Osteocyte (in vitro differentiated cells): ENCODE results near the gene RAD51. TPM values are rescaled to one million over a fixed set of nuclear protein-coding genes. Genes with fewer than 3 reads are reported as not detected.

ENCODE experiments used
- DNase-seq: peaks from one replicate; pipeline ENCODE4 v3.0.0; 2021; ENCODE audit warnings: mixed read lengths; ENCODE audit not compliant: unreplicated experiment; ENCODE audit errors: extremely low spot score
- H3K27ac Mint-ChIP-seq: one replicate; pipeline ENCODE4 v1.8.0; 2021; ENCODE audit warnings: mild to moderate bottlenecking, mixed read lengths; ENCODE audit not compliant: unreplicated experiment
- H3K27me3 Mint-ChIP-seq: one replicate; pipeline ENCODE4 v1.8.0; 2021; ENCODE audit warnings: mixed read lengths; ENCODE audit not compliant: unreplicated experiment
- H3K36me3 Mint-ChIP-seq: one replicate; pipeline ENCODE4 v1.8.0; 2021; ENCODE audit warnings: mixed read lengths; ENCODE audit not compliant: unreplicated experiment
- H3K4me1 Mint-ChIP-seq: one replicate; pipeline ENCODE4 v1.8.0; 2021; ENCODE audit warnings: mixed read lengths; ENCODE audit not compliant: unreplicated experiment
- H3K4me3 Mint-ChIP-seq: one replicate; pipeline ENCODE4 v1.8.0; 2021; ENCODE audit warnings: mild to moderate bottlenecking, moderate library complexity, mixed read lengths; ENCODE audit not compliant: unreplicated experiment
- H3K9me3 Mint-ChIP-seq: one replicate; pipeline ENCODE4 v1.8.0; 2021; ENCODE audit warnings: mixed read lengths; ENCODE audit not compliant: unreplicated experiment
- total RNA-seq: library from RNA; stranded (reverse); gene quantifications from 2 replicates; pipeline ENCODE4 v1.2.1, GENCODE V29; 2021
- TF ChIP-seq, protein P1 (sequence below): fragments of 200-600 bp; sonication (generic); IDR thresholded peaks from 2 replicates; pipeline ENCODE4 v1.5.0; 2021; ENCODE audit warnings: antibody characterized with exemption, mild to moderate bottlenecking, moderate library complexity

Gene RAD51
- total RNA-seq, 1 donor from 2014 or later: 8.6 TPM

DNA sequence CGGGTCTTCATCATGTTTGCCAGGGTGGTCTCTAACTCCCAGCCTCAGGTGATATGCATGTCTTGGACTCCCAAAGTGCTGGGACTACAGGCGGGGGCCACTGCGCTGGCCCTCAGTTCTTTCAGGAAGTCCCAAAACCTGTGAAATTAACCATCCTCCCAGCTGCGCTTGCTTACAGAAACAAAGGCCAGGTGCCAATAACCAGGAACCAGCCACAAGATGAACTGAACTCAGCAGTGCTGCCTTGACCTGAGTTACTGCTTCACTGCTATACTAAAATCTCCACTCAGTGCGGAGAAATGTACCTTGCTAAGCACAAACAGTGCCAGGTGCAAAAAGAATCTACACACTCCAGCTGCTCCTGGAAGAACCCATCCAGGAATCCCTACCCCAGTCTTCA is 65.0 kb downstream of the RAD51 start:
- H3K4me3 Mint-ChIP-seq: no peak overlapping the region
- TF ChIP-seq, protein P1, sequence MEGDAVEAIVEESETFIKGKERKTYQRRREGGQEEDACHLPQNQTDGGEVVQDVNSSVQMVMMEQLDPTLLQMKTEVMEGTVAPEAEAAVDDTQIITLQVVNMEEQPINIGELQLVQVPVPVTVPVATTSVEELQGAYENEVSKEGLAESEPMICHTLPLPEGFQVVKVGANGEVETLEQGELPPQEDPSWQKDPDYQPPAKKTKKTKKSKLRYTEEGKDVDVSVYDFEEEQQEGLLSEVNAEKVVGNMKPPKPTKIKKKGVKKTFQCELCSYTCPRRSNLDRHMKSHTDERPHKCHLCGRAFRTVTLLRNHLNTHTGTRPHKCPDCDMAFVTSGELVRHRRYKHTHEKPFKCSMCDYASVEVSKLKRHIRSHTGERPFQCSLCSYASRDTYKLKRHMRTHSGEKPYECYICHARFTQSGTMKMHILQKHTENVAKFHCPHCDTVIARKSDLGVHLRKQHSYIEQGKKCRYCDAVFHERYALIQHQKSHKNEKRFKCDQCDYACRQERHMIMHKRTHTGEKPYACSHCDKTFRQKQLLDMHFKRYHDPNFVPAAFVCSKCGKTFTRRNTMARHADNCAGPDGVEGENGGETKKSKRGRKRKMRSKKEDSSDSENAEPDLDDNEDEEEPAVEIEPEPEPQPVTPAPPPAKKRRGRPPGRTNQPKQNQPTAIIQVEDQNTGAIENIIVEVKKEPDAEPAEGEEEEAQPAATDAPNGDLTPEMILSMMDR: no peak

DNA sequence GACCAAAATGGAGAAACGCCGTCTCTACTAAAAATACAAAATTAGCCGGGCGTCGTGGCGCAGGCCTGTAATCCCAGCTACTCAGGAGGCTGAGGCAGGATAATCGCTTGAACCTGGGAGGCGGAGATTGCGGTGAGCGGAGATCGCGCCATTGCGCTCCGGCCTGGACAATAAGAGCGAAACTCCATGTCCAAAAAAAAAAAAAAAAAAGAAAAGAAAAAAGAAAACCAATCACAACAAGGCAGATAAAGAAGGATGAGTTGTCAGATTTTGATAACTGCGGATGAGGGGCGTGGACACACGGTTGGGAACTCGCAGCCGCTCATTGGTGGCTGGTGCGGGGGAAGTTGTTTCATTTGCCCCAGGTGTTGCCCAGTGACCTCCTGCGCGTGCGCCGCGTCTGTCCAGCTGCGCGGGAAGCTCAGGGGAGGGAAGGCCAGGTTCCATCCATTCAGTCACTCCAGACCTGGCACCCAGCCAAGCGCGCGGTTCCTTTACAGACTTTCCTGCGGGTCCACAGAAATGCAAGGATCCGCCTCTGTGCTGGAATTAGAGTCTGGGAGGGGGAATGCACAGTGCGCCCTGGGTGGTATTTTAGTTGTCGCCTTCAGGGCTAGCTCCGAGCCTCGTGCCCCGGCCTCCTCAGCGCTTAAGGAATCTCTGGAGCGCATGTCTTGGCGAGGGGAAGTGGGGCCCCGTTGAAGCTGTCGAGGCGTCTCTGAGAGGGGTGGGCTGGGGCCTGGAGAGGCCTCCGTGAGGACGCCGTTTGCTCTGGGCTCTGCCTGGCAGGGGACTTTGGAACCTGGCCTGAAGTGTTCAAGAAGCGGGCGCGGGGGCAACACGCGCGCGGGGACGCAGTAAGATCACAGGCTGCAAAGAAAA is 68.2 kb downstream of the RAD51 start:
- no peak for DNase-seq
- TF ChIP-seq, protein P1: no peak
- Mint-ChIP-seq H3K36me3 (no peaks in the 10 kb centered on the region), H3K27ac (peak overlapping the region; percentile 44), H3K4me1 (peaks cover 34% of the 10 kb centered on the region), H3K4me3 (peak overlapping the region; percentile 79), H3K9me3 (no peaks in the 10 kb centered on the region), H3K27me3 (peaks cover 4% of the 10 kb centered on the region)

More for the DNA sequence above, 65.0 kb downstream of the RAD51 start:
- H3K9me3 Mint-ChIP-seq: no peaks in the 10 kb centered on the region
- peaks cover 4% of the 10 kb centered on the region for H3K27me3 Mint-ChIP-seq
- DNase-seq: no peak
- H3K27ac Mint-ChIP-seq: no peak overlapping the region
- H3K36me3 Mint-ChIP-seq: no peaks in the 10 kb centered on the region
- peaks cover 25% of the 10 kb centered on the region for H3K4me1 Mint-ChIP-seq

DNA sequence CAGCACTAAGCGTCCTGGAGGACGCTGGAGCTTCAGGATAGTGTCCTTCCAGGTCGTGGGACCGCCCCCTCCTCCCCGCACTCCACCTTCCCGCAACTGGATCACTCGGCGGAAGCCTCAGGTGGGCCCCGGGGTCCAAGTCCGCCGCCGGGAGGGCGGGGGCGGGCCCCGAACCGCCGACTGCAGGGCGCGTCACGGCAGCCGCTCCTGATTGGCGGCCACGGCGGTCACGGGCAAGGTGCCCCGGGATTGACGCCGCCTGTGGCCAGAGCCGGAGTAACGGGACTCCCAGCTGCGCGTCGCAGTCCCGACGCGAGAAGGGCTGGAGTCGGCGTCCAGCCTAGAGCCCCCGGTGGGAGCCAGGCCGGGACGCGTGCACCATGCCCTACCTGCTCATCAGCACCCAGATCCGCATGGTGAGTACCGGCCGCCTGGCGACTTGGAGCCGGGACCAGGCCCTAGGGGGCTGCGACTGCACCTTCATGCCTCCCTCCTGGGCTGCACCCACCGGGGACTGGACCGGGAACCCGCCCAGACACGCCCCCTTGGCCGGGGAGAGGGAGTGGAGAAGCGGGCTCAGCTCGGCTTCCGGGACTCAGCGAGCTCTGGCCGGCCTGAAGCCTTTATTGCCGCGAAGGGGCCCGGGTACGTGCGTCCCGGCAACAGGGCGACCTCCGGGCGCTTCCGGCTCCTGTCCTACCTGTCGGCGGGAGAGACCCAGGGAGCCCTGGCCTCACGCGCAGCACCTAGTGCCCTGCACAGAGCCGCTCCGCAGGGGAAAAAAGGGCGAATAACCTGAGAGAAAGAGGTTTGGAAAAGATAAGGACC is 69.0 kb downstream of the RAD51 start, which contains the start of gene GCHFR:
GCHFR (plus strand) TSS at position 268 of the 828 bp plus-strand sequence; CDS start at position 381, 113 bp downstream.
- Mint-ChIP-seq H3K9me3 (no peaks in the 10 kb centered on the region), H3K27me3 (peaks cover 4% of the 10 kb centered on the region), H3K27ac (peak within 1 kb of the TSS; percentile 76), H3K4me1 (peaks cover 37% of the 10 kb centered on the region), H3K36me3 (no peaks in the 10 kb centered on the region), H3K4me3 (peak within 1 kb of the TSS; percentile 79)
- DNase-seq: no peak
- TF ChIP-seq, protein P1: peak; percentile 42

DNA sequence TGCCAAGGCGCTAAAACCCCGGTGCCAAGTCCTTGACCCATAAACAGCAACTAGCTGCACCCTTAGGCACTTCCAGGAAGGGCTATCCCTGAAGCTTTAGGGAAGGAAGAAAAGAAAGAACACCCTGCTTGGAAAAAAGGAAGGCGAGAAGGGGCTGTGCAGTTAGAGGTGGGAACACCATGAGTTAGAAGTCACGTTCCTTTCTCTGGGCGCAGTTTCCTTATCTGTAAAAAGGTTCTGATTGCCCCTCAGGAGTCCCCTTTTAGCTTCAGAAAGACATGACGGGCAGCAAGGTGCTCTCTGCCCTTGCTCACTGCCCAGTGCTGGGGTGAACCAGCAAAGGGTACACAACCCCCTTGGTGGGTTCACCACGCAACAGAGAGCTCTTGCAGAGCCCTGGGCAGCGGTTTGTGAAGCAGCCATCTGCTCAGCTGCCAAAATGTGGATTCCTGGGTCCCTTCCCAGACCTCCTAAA is 69.7 kb downstream of the RAD51 start:
- TF ChIP-seq, protein P1: no peak
- Mint-ChIP-seq H3K4me3 (peak overlapping the region; percentile 79), H3K27ac (peak overlapping the region; percentile 76), H3K9me3 (no peaks in the 10 kb centered on the region), H3K36me3 (no peaks in the 10 kb centered on the region), H3K27me3 (peaks cover 4% of the 10 kb centered on the region), H3K4me1 (peaks cover 43% of the 10 kb centered on the region)
- DNase-seq: no peak
